ENCODE results near the gene TOR1A.

TOR1A gene

GRCh38 chr9:129769669-129770068 lies 54.3 kb downstream of the TOR1A start:
- no peak overlapping the region for H3K4me3 ChIP-seq (ENCODE audit: low read length)
- no peak overlapping the region for H3K27ac ChIP-seq (ENCODE audit: low read depth, low read length)
- TF ChIP-seq, protein P1, sequence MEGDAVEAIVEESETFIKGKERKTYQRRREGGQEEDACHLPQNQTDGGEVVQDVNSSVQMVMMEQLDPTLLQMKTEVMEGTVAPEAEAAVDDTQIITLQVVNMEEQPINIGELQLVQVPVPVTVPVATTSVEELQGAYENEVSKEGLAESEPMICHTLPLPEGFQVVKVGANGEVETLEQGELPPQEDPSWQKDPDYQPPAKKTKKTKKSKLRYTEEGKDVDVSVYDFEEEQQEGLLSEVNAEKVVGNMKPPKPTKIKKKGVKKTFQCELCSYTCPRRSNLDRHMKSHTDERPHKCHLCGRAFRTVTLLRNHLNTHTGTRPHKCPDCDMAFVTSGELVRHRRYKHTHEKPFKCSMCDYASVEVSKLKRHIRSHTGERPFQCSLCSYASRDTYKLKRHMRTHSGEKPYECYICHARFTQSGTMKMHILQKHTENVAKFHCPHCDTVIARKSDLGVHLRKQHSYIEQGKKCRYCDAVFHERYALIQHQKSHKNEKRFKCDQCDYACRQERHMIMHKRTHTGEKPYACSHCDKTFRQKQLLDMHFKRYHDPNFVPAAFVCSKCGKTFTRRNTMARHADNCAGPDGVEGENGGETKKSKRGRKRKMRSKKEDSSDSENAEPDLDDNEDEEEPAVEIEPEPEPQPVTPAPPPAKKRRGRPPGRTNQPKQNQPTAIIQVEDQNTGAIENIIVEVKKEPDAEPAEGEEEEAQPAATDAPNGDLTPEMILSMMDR (IDR thresholded peaks at IDR 0.05; ENCODE audit: low read depth, low read length, poor library complexity, severe bottlenecking) = no peak
- no peak for TF ChIP-seq EZH2phosphoT487 (IDR thresholded peaks at IDR 0.05; ENCODE audit: borderline replicate concordance, low read length)
- H3K36me3 ChIP-seq (ENCODE audit: control insufficient read depth, low read length) = no peaks in the 10 kb centered on the region
- peaks cover 2% of the 10 kb centered on the region; the same call in 1 of the 2 replicates for H3K27me3 ChIP-seq (ENCODE audit: control insufficient read depth, low read length)
- H4K20me1 ChIP-seq (ENCODE audit: control insufficient read depth, insufficient read depth, low read depth, low read length) = no peaks in the 10 kb centered on the region
- no peaks in the 10 kb centered on the region for H3K79me2 ChIP-seq (ENCODE audit: control insufficient read depth, low read length)
- no peaks in the 10 kb centered on the region for H3K9me3 ChIP-seq (ENCODE audit: control insufficient read depth, insufficient read depth, low read length)
- H3K4me1 ChIP-seq (ENCODE audit: control insufficient read depth, low read length) = no peaks in the 10 kb centered on the region
- no peaks in the 10 kb centered on the region for H3K9me2 ChIP-seq (replicated peaks; ENCODE audit: control insufficient read depth, low read length)
- no peaks in the 10 kb centered on the region for H3F3A ChIP-seq (ENCODE audit: control insufficient read depth, insufficient read depth)
- H3K4me2 ChIP-seq (ENCODE audit: low read length) = no peak overlapping the region

DNA sequence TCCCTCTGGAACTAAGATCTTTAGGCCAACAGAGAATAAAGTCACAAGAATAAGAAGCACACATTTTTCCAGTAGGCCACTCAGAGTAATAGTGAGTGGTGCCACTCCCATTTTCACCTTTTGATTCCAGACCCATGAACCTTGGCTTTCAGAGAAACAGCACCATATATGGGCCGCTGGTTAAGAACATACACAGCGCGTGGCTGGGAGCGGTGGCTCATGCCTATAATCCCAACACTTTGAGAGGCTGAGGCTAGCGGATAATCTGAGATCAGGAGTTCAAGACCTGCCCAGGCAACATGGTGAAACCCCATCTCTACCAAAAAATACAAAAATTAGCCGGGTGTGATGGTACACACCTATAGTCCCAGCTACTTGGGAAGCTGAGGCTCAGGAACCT lies 55.5 kb downstream of the TOR1A start:
- Histone ChIP-seq H4K20me1 (ENCODE audit: control insufficient read depth, insufficient read depth, low read depth, low read length) (no peaks in the 10 kb centered on the region), H3K4me2 (ENCODE audit: low read length) (no peak overlapping the region), H3F3A (ENCODE audit: control insufficient read depth, insufficient read depth) (no peaks in the 10 kb centered on the region), H3K27ac (ENCODE audit: low read depth, low read length) (no peak overlapping the region), H3K9me3 (ENCODE audit: control insufficient read depth, insufficient read depth, low read length) (no peaks in the 10 kb centered on the region), H3K27me3 (ENCODE audit: control insufficient read depth, low read length) (peaks cover 2% of the 10 kb centered on the region; the same call in 1 of the 2 replicates), H3K79me2 (ENCODE audit: control insufficient read depth, low read length) (no peaks in the 10 kb centered on the region), H3K9me2 (replicated peaks; ENCODE audit: control insufficient read depth, low read length) (no peaks in the 10 kb centered on the region), H3K36me3 (ENCODE audit: control insufficient read depth, low read length) (no peaks in the 10 kb centered on the region), H3K4me3 (ENCODE audit: low read length) (no peak overlapping the region), H3K4me1 (ENCODE audit: control insufficient read depth, low read length) (no peaks in the 10 kb centered on the region)
- TF ChIP-seq, protein P1 (IDR thresholded peaks at IDR 0.05; ENCODE audit: low read depth, low read length, poor library complexity, severe bottlenecking) = no peak
- no peak for TF ChIP-seq EZH2phosphoT487 (IDR thresholded peaks at IDR 0.05; ENCODE audit: borderline replicate concordance, low read length)

GRCh38 chr9:129765764-129766317 lies 58.1 kb downstream of the TOR1A start:
- no peak overlapping the region for H3K4me3 ChIP-seq (ENCODE audit: low read length)
- no peaks in the 10 kb centered on the region for H3K9me2 ChIP-seq (replicated peaks; ENCODE audit: control insufficient read depth, low read length)
- no peaks in the 10 kb centered on the region for H3K4me1 ChIP-seq (ENCODE audit: control insufficient read depth, low read length)
- TF ChIP-seq, protein P1 (IDR thresholded peaks at IDR 0.05; ENCODE audit: low read depth, low read length, poor library complexity, severe bottlenecking) = no peak
- TF ChIP-seq EZH2phosphoT487 (IDR thresholded peaks at IDR 0.05; ENCODE audit: borderline replicate concordance, low read length) = no peak
- H3F3A ChIP-seq (ENCODE audit: control insufficient read depth, insufficient read depth) = no peaks in the 10 kb centered on the region
- no peaks in the 10 kb centered on the region for H3K36me3 ChIP-seq (ENCODE audit: control insufficient read depth, low read length)
- H3K27me3 ChIP-seq (ENCODE audit: control insufficient read depth, low read length) = peaks cover 11% of the 10 kb centered on the region
- no peak overlapping the region for H3K27ac ChIP-seq (ENCODE audit: low read depth, low read length)
- no peaks in the 10 kb centered on the region for H4K20me1 ChIP-seq (ENCODE audit: control insufficient read depth, insufficient read depth, low read depth, low read length)
- no peaks in the 10 kb centered on the region for H3K9me3 ChIP-seq (ENCODE audit: control insufficient read depth, insufficient read depth, low read length)
- H3K79me2 ChIP-seq (ENCODE audit: control insufficient read depth, low read length) = no peaks in the 10 kb centered on the region
- H3K4me2 ChIP-seq (ENCODE audit: low read length) = no peak overlapping the region
